OCI-LY7 (cell line): ENCODE data around the gene ULK3.

ENCODE experiments used
- EZH2phosphoT487 ChIP-seq: fragments of 200-600 bp; sonication (generic); IDR thresholded peaks from 2 replicates; pipeline ENCODE4 v1.6.1; 2018; ENCODE audit warnings: low read depth, borderline replicate concordance, mild to moderate bottlenecking, mixed run types, antibody characterized with exemption, low read length, moderate library complexity, mixed read lengths
- TF ChIP-seq, protein P1 (sequence below): fragments of 200-600 bp; sonication (generic); conservative IDR thresholded peaks from 2 replicates; pipeline ENCODE4 v1.5.1; 2014; ENCODE audit warnings: mild to moderate bottlenecking, antibody characterized with exemption, low read length, moderate library complexity, mixed read lengths

DNA sequence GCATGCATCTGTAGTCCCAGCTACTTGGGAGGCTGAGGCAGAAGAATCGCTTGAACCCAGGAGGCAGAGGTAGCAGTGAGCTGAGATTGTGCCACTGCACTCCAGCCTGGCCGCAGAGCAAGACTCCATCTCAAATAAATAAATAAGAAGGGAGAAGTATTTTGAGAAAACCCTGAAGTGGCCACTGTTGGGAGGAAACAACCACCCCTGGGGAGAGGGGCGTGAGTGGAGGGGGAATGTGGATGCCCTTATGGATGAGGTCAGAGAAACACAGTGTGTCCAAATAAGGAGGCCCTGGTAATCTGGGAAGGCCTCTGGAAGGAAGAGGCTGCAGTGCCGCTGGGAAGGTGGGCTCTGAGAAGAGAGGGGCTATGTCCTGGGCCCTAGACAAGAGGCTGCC is 20.7 kb downstream of the ULK3 start:
- TF ChIP-seq, protein P1, sequence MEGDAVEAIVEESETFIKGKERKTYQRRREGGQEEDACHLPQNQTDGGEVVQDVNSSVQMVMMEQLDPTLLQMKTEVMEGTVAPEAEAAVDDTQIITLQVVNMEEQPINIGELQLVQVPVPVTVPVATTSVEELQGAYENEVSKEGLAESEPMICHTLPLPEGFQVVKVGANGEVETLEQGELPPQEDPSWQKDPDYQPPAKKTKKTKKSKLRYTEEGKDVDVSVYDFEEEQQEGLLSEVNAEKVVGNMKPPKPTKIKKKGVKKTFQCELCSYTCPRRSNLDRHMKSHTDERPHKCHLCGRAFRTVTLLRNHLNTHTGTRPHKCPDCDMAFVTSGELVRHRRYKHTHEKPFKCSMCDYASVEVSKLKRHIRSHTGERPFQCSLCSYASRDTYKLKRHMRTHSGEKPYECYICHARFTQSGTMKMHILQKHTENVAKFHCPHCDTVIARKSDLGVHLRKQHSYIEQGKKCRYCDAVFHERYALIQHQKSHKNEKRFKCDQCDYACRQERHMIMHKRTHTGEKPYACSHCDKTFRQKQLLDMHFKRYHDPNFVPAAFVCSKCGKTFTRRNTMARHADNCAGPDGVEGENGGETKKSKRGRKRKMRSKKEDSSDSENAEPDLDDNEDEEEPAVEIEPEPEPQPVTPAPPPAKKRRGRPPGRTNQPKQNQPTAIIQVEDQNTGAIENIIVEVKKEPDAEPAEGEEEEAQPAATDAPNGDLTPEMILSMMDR, result no peak
- no peak for TF ChIP-seq EZH2phosphoT487
